K562 (cell line): ENCODE data around the gene PCNX4. TPM values are rescaled to one million over a fixed set of nuclear protein-coding genes. Genes with fewer than 3 reads are reported as not detected.
A peak's percentile ranks its signal among the peaks of the same experiment; 100 is the strongest.

Experiments used
- DEAF1 ChIP-seq: fragments of 450-650 bp; formaldehyde crosslinking; IDR thresholded peaks from 2 replicates; pipeline ENCODE4 v1.4.0; 2020; ENCODE audit warnings: mild to moderate bottlenecking, moderate library complexity
- DIDO1 ChIP-seq: fragments of 450-650 bp; IDR thresholded peaks from 2 replicates; pipeline ENCODE4 v1.6.1; 2016; ENCODE audit warnings: low read depth, missing biosample characterization, missing genetic modification characterization
- HCFC1 ChIP-seq: IDR thresholded peaks from 2 replicates; pipeline ENCODE4 v1.6.1; 2012; ENCODE audit warnings: low read depth, low read length, improper control_type of control experiment
- HMGN3 ChIP-seq: IDR thresholded peaks from 2 replicates; pipeline ENCODE4 v1.6.1; 2011; ENCODE audit warnings: borderline replicate concordance, low read depth, mild to moderate bottlenecking, mixed read lengths, low read length; ENCODE audit not compliant: insufficient read length; ENCODE audit errors: extremely low read depth
- HSF4 ChIP-seq: fragments of 250-450 bp; sonication (Bioruptor Pico); IDR thresholded peaks from 2 replicates; pipeline ENCODE4 v2.1.2; 2022; ENCODE audit warnings: mild to moderate bottlenecking, moderate library complexity, borderline replicate concordance
- MTA2 ChIP-seq: fragments of 450-650 bp; IDR thresholded peaks from 2 replicates; pipeline ENCODE4 v1.6.1; 2016; ENCODE audit warnings: low read depth
- PHF21A ChIP-seq: fragments of 450-650 bp; IDR thresholded peaks from 2 replicates; pipeline ENCODE4 v1.6.1; 2017; ENCODE audit warnings: low read depth, borderline replicate concordance
- TCF15 ChIP-seq: fragments of 250-450 bp; sonication (Bioruptor Pico); IDR thresholded peaks from 2 replicates; pipeline ENCODE4 v1.8.0; 2022; ENCODE audit warnings: moderate library complexity, mild to moderate bottlenecking, inconsistent platforms
- TEAD4 ChIP-seq, 2 experiments: sonication (generic) in 1 of 2; formaldehyde crosslinking in 1 of 2; IDR thresholded peaks; 2 replicates each; pipeline versions ENCODE4 v1.6.1 to v1.8.0; 2012 to 2022; ENCODE audit warnings: borderline replicate concordance in 1 of 2, inconsistent platforms in 1 of 2, low read length in 1 of 2, mild to moderate bottlenecking in 1 of 2, missing genetic modification reagents in 1 of 2
- TFAP4 ChIP-seq: sonication (generic); formaldehyde crosslinking; IDR thresholded peaks from 2 replicates; pipeline ENCODE4 v1.8.0; 2022; ENCODE audit warnings: missing genetic modification reagents, mild to moderate bottlenecking, moderate library complexity, borderline replicate concordance
- U2AF1 ChIP-seq: fragments of 200-400 bp; formaldehyde crosslinking; optimal IDR thresholded peaks from 2 replicates; pipeline ENCODE3; 2017; ENCODE audit warnings: mild to moderate bottlenecking, low read depth, low read length, moderate library complexity
- YY1 ChIP-seq, 3 experiments: IDR thresholded peaks; 2 replicates each; pipeline ENCODE4 v1.6.1; 2011; ENCODE audit warnings: low read length in 2 of 3, mild to moderate bottlenecking in 2 of 3, moderate library complexity in 2 of 3, borderline replicate concordance in 1 of 3, control low read depth in 1 of 3, low read depth in 1 of 3; ENCODE audit not compliant: insufficient read depth in 3 of 3, insufficient replicate concordance in 2 of 3, control insufficient read depth in 1 of 3, insufficient read length in 1 of 3; ENCODE audit errors: extremely low read depth in 1 of 3
- ZEB2 ChIP-seq: fragments of 450-650 bp; IDR thresholded peaks from 2 replicates; pipeline ENCODE4 v1.6.1; 2016
- ZKSCAN3 ChIP-seq: fragments of 250-450 bp; sonication (Bioruptor Pico); IDR thresholded peaks from 2 replicates; pipeline ENCODE4 v1.4.0; 2020
- ZNF263 ChIP-seq: sonication (generic); formaldehyde crosslinking; IDR thresholded peaks from 2 replicates; pipeline ENCODE4 v1.8.0; 2022; ENCODE audit warnings: mild to moderate bottlenecking, missing genetic modification reagents, borderline replicate concordance
- ZNF592 ChIP-seq: fragments of 450-650 bp; IDR thresholded peaks from 2 replicates; pipeline ENCODE4 v1.6.1; 2017; ENCODE audit warnings: antibody characterized with exemption, mild to moderate bottlenecking
- polyA plus RNA-seq, 8 experiments: library from polyadenylated mRNA; depleted of rRNA in 4 of 8; stranded (reverse) in 5 of 8; unstranded in 3 of 8; fragments of >200 nt; fragmentation: Nextera tagmentation in 2 of 8; fragmentation: Illumina TruSeq in 1 of 8; extraction: Ambion mirVana in 2 of 8; extraction: Trizol in 1 of 8; gene quantifications; 2 replicates each; pipeline versions ENCODE4 v1.2.1 to v1.2.3, GENCODE V29; 2011 to 2014; ENCODE audit warnings: inconsistent platforms in 1 of 8, missing spikeins in 1 of 8
- total RNA-seq, 7 experiments: library from RNA; depleted of rRNA in 6 of 7; stranded (reverse); fragments of >200 nt in 6 of 7; fragmentation: Illumina TruSeq in 2 of 7; extraction: Trizol in 2 of 7; gene quantifications; 2 replicates each; pipeline versions ENCODE4 v1.2.1 to v1.2.3, GENCODE V29; 2011 to 2021; ENCODE audit warnings: low replicate concordance in 1 of 7
- TF ChIP-seq, protein P1 (sequence below): conservative IDR thresholded peaks from 2 replicates; pipeline ENCODE4 v1.6.1; 2011; ENCODE audit warnings: low read depth, mild to moderate bottlenecking, low read length; ENCODE audit not compliant: control insufficient read depth

Gene PCNX4
- total and polyA plus RNA-seq, 9 of the 15 experiments (the other 6 are each of a cell fraction or from before 2014, with no cell fraction given), result 10.0 to 41.2 (median 22.4) TPM

DNA sequence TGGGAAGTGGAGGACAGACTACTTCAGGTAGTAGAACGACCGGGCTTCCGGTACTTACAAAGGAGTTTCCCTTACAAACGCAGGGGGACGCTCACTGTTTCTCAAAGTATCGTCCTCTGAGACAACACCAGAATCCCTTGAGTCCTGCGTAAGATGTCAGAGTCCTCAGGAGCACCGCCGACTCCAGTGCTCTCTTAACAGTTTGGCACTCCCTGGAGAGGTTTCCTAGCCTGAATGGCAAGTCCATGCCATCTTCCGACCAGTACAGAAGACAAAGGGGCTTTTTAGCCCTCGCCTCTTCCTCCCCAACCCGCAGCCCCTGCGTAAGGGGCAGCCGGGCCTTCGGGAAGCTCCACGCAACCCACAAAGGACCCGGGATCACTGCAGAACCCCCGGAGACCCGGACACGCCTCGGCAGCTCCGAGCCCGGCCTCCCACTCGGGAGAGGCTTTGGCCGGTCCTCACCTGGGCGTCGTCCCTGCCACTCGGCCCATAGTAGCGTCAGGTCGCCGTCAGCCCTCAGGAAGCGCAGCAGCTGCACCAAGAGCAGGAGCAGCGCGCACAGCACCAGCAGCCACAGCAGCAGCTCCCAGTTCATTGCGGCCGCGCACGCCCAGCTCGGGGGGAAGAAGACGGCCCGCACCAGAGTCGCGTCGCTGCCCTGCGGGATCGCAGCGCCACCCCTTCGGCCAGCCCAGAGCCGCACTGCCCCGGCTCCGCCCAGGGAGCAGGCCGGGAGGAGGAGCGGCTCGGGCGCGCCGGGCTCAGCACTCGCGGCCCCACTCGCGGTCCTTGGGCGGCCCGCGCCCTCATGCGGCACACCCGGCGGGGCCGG, 73.2 kb downstream of the PCNX4 start, which contains the start of gene DHRS7 (continued):
- no peak for TF ChIP-seq HSF4
- TF ChIP-seq DIDO1 (tag), result no peak
- no peak for TF ChIP-seq ZKSCAN3 (CRISPR knock-in tag)
- no peak for TF ChIP-seq MTA2
- no peak for TF ChIP-seq TEAD4 (IDR thresholded peaks at IDR 0.05; ENCODE audit: low read length)
- 0 out of 2 replicates have a peak, but pooled peaks have one; percentile 40 for TF ChIP-seq TEAD4 (CRISPR knock-in tag; IDR thresholded peaks at IDR 0.05; ENCODE audit: borderline replicate concordance)
- TF ChIP-seq TCF15, result no peak
- peak; percentile 86 for TF ChIP-seq ZNF263 (CRISPR knock-in tag)
- no peak for TF ChIP-seq U2AF1
- TF ChIP-seq HMGN3, result peak; percentile 52
- TF ChIP-seq TFAP4 (CRISPR knock-in tag), result peak; percentile 59; the same call in 1 of the 2 replicates
- no peak for TF ChIP-seq ZEB2
- TF ChIP-seq, protein P1, sequence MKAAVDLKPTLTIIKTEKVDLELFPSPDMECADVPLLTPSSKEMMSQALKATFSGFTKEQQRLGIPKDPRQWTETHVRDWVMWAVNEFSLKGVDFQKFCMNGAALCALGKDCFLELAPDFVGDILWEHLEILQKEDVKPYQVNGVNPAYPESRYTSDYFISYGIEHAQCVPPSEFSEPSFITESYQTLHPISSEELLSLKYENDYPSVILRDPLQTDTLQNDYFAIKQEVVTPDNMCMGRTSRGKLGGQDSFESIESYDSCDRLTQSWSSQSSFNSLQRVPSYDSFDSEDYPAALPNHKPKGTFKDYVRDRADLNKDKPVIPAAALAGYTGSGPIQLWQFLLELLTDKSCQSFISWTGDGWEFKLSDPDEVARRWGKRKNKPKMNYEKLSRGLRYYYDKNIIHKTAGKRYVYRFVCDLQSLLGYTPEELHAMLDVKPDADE, result no peak
- no peak for TF ChIP-seq HCFC1
- TF ChIP-seq ZNF592, result no peak
- TF ChIP-seq PHF21A, result no peak
- peak in 2 of 3 experiments; percentile 19 to 40 for TF ChIP-seq YY1 (IDR thresholded peaks at IDR 0.05; ENCODE audit: borderline replicate concordance in 1 of 3, control insufficient read depth in 1 of 3, extremely low read depth in 1 of 3, insufficient read depth in 3 of 3, insufficient read length in 1 of 3, insufficient replicate concordance in 2 of 3, low read depth in 1 of 3, low read length in 2 of 3)
- TF ChIP-seq DEAF1, result peak; percentile 72
